IMR-90 (cell line): Measurements from ENCODE around the gene SENP7. TPM values are rescaled to one million over a fixed set of nuclear protein-coding genes. Genes with fewer than 3 reads are reported as not detected.

ENCODE experiments used
- ATAC-seq: fragments of 200-7000 bp; cut with Tn5 transposase; 2 replicates; pipeline ENCODE4 v1.9.1; 2020; ENCODE audit warnings: low read depth, mild to moderate bottlenecking, moderate library complexity
- BruUV-seq: library from RNA; stranded (reverse); fragments of 400-500 nt; replicated peaks from 2 replicates; lab custom pipeline; 2021; lab: Mats Ljungman, UMichigan
- CTCF ChIA-PET: fragments of 300-600 bp; formaldehyde crosslinking; extraction: SDS; loops from one replicate; lab custom pipeline; 2021; ENCODE audit warnings: antibody characterized with exemption; lab: Yijun Ruan, JAX
- POLR2A ChIA-PET: fragments of 300-600 bp; sonication (Branson Sonifier 250); formaldehyde crosslinking; loops from one replicate; lab custom pipeline; 2022; ENCODE audit warnings: antibody characterized with exemption; ENCODE audit not compliant: unreplicated experiment; lab: Charles Lee
- DNase-seq: peaks from one replicate; pipeline ENCODE4 v3.0.0; 2013
- H2AFZ ChIP-seq: replicated peaks from 2 replicates; pipeline ENCODE3; 2013; ENCODE audit warnings: low read length, mild to moderate bottlenecking; ENCODE audit not compliant: poor library complexity
- H2AK5ac ChIP-seq: 2 replicates; pipeline ENCODE4 v1.6.1; 2013; ENCODE audit warnings: low read depth, low read length, inconsistent platforms
- H2AK9ac ChIP-seq: replicated peaks from 2 replicates; pipeline ENCODE3; 2013; ENCODE audit warnings: mild to moderate bottlenecking, low read depth, low read length, moderate library complexity; ENCODE audit not compliant: poor library complexity
- H2BK120ac ChIP-seq: 2 replicates; pipeline ENCODE4 v1.6.1; 2013; ENCODE audit warnings: low read depth, low read length, inconsistent platforms
- H2BK15ac ChIP-seq: 3 replicates; pipeline ENCODE4 v1.6.1; 2013; ENCODE audit warnings: low read depth, low read length, inconsistent platforms
- H2BK20ac ChIP-seq: 2 replicates; pipeline ENCODE4 v1.6.1; 2013; ENCODE audit warnings: low read depth, mild to moderate bottlenecking, inconsistent platforms, low read length, moderate library complexity
- H2BK5ac ChIP-seq: 2 replicates; pipeline ENCODE4 v1.6.1; 2013; ENCODE audit warnings: mild to moderate bottlenecking, low read depth, low read length, inconsistent platforms; ENCODE audit not compliant: poor library complexity, severe bottlenecking
- H3K14ac ChIP-seq: replicated peaks from 2 replicates; pipeline ENCODE4 v1.6.1; 2013; ENCODE audit warnings: low read depth, low read length, inconsistent platforms
- H3K18ac ChIP-seq: 2 replicates; pipeline ENCODE4 v1.6.1; 2013; ENCODE audit warnings: low read depth, low read length, control low read depth
- H3K23ac ChIP-seq: 2 replicates; pipeline ENCODE4 v1.6.1; 2013; ENCODE audit warnings: low read depth, low read length, inconsistent platforms
- H3K27ac ChIP-seq: 2 replicates; pipeline ENCODE4 v1.5.1; 2013; ENCODE audit warnings: mild to moderate bottlenecking, control low read depth, low read length; ENCODE audit not compliant: insufficient read depth
- H3K27me3 ChIP-seq: 2 replicates; pipeline ENCODE4 v1.6.1; 2013; ENCODE audit warnings: low read length; ENCODE audit not compliant: control insufficient read depth, insufficient read depth
- H3K36me3 ChIP-seq: 2 replicates; pipeline ENCODE4 v1.6.1; 2013; ENCODE audit warnings: low read length, mixed read lengths; ENCODE audit not compliant: control insufficient read depth, insufficient read depth
- H3K4ac ChIP-seq: 2 replicates; pipeline ENCODE4 v1.6.1; 2013; ENCODE audit warnings: low read depth, low read length, inconsistent platforms
- H3K4me1 ChIP-seq: 2 replicates; pipeline ENCODE4 v1.6.1; 2013; ENCODE audit warnings: low read length, mixed read lengths; ENCODE audit not compliant: control insufficient read depth, insufficient read depth
- H3K4me2 ChIP-seq: 2 replicates; pipeline ENCODE4 v1.6.1; 2013; ENCODE audit warnings: low read depth, mild to moderate bottlenecking, control low read depth, low read length, moderate library complexity
- H3K4me3 ChIP-seq: 2 replicates; pipeline ENCODE4 v1.5.1; 2013; ENCODE audit warnings: low read depth, mild to moderate bottlenecking, control low read depth, low read length, moderate library complexity; ENCODE audit not compliant: insufficient read depth
- H3K56ac ChIP-seq: 2 replicates; pipeline ENCODE4 v1.6.1; 2013; ENCODE audit warnings: low read length, inconsistent platforms; ENCODE audit not compliant: insufficient read depth; ENCODE audit errors: extremely low read depth
- H3K79me1 ChIP-seq, 2 experiments: 2 replicates each; pipeline ENCODE4 v1.6.1; 2013; ENCODE audit warnings: low read length in 2 of 2, inconsistent platforms in 1 of 2, low read depth in 1 of 2
- H3K9ac ChIP-seq: 2 replicates; pipeline ENCODE4 v1.6.1; 2013; ENCODE audit warnings: low read depth, low read length, control low read depth
- H3K9me1 ChIP-seq: 2 replicates; pipeline ENCODE4 v1.6.1; 2013; ENCODE audit warnings: low read length, inconsistent platforms; ENCODE audit not compliant: insufficient read depth
- H3K9me3 ChIP-seq: 2 replicates; pipeline ENCODE4 v1.6.1; 2013; ENCODE audit warnings: low read length; ENCODE audit not compliant: control insufficient read depth, insufficient read depth
- H4K20me1 ChIP-seq: 2 replicates; pipeline ENCODE4 v1.6.1; 2013; ENCODE audit warnings: low read length, inconsistent platforms; ENCODE audit not compliant: insufficient read depth
- H4K5ac ChIP-seq: 2 replicates; pipeline ENCODE4 v1.6.1; 2013; ENCODE audit warnings: mild to moderate bottlenecking, low read depth, low read length, control low read depth
- H4K8ac ChIP-seq, 2 experiments: 2 replicates each; pipeline ENCODE4 v1.6.1; 2013; ENCODE audit warnings: low read depth in 2 of 2, low read length in 2 of 2, control low read depth in 1 of 2, inconsistent platforms in 1 of 2
- H4K91ac ChIP-seq: 2 replicates; pipeline ENCODE4 v1.6.1; 2013; ENCODE audit warnings: low read depth, low read length, inconsistent platforms; ENCODE audit not compliant: insufficient read depth
- BHLHE40 ChIP-seq: fragments of 150-350 bp; IDR thresholded peaks from 2 replicates; pipeline ENCODE4 v1.6.1; 2016; ENCODE audit warnings: mild to moderate bottlenecking, low read depth, low read length
- CEBPB ChIP-seq: IDR thresholded peaks from 2 replicates; pipeline ENCODE4 v1.6.1; 2012; ENCODE audit warnings: low read depth, low read length, improper control_type of control experiment
- CHD1 ChIP-seq: IDR thresholded peaks from 2 replicates; pipeline ENCODE4 v1.6.1; 2012; ENCODE audit warnings: low read depth, low read length, improper control_type of control experiment
- CTCF ChIP-seq: conservative IDR thresholded peaks from 2 replicates; pipeline ENCODE4 v1.5.1; 2012; ENCODE audit warnings: mild to moderate bottlenecking, low read depth, low read length, improper control_type of control experiment
- ELK1 ChIP-seq: fragments of 150-350 bp; IDR thresholded peaks from 2 replicates; pipeline ENCODE4 v1.6.1; 2016; ENCODE audit warnings: low read depth, mild to moderate bottlenecking, low read length, moderate library complexity, borderline replicate concordance
- FOS ChIP-seq: fragments of 150-350 bp; IDR thresholded peaks from 2 replicates; pipeline ENCODE4 v1.6.1; 2016; ENCODE audit warnings: low read depth, low read length
- MAFK ChIP-seq: IDR thresholded peaks from 2 replicates; pipeline ENCODE4 v1.6.1; 2012; ENCODE audit warnings: low read depth, low read length, improper control_type of control experiment
- MAZ ChIP-seq: IDR thresholded peaks from 2 replicates; pipeline ENCODE4 v1.6.1; 2012; ENCODE audit warnings: low read depth, mild to moderate bottlenecking, low read length, improper control_type of control experiment, moderate library complexity, borderline replicate concordance
- MXI1 ChIP-seq: IDR thresholded peaks from 2 replicates; pipeline ENCODE4 v1.6.1; 2012; ENCODE audit warnings: low read depth, mild to moderate bottlenecking, low read length, moderate library complexity, borderline replicate concordance
- NFE2L2 ChIP-seq: fragments of 150-350 bp; IDR thresholded peaks from 2 replicates; pipeline ENCODE4 v1.6.1; 2016; ENCODE audit warnings: low read depth, mild to moderate bottlenecking, low read length
- POLR2A ChIP-seq: IDR thresholded peaks from 2 replicates; pipeline ENCODE4 v1.6.1; 2012; ENCODE audit warnings: mild to moderate bottlenecking, low read depth, low read length
- RAD21 ChIP-seq: IDR thresholded peaks from 2 replicates; pipeline ENCODE4 v1.6.1; 2012; ENCODE audit warnings: low read length, improper control_type of control experiment
- RCOR1 ChIP-seq: IDR thresholded peaks from 2 replicates; pipeline ENCODE4 v1.6.1; 2012; ENCODE audit warnings: mild to moderate bottlenecking, low read length, improper control_type of control experiment; ENCODE audit not compliant: insufficient replicate concordance
- RFX5 ChIP-seq: IDR thresholded peaks from 2 replicates; pipeline ENCODE4 v1.8.0; 2012; ENCODE audit warnings: low read depth, mild to moderate bottlenecking, low read length, moderate library complexity
- SMC3 ChIP-seq: fragments of 150-350 bp; IDR thresholded peaks from 2 replicates; pipeline ENCODE4 v1.6.1; 2016; ENCODE audit warnings: low read depth, mild to moderate bottlenecking, antibody characterized with exemption, low read length, moderate library complexity
- USF2 ChIP-seq: fragments of 150-350 bp; IDR thresholded peaks from 2 replicates; pipeline ENCODE4 v1.6.1; 2017; ENCODE audit warnings: mild to moderate bottlenecking, antibody characterized with exemption, low read length, low read depth
- WGBS, 2 experiments: methylation state at CpG; one replicate each; pipeline versions ENCODE4 v1.1.5 to v1.1.7; 2013; ENCODE audit warnings: missing lambda C conversion rate in 2 of 2; ENCODE audit not compliant: insufficient read length in 1 of 2; ENCODE audit errors: extremely low coverage in 2 of 2; 5-methylcytosine and 5-hydroxymethylcytosine counted together
- dilution Hi-C: fragments of 300-500 bp; cut with HindIII; formaldehyde crosslinking; loops from one replicate; pipeline ENCODE4 v1.14.3; 2018; ENCODE audit warnings: low sequenced_read_pairs; ENCODE audit not compliant: unreplicated experiment
- in situ Hi-C: fragments of 300-500 bp; cut with MboI; formaldehyde crosslinking; loops from 3 replicates; pipeline ENCODE4 v1.14.3; 2019; ENCODE audit warnings: low sequenced_read_pairs, inconsistent platforms, mixed read lengths
- intact Hi-C: fragments of 100-400 bp; cut with micrococcal nuclease; formaldehyde crosslinking; loops from 2 replicates; pipeline ENCODE4 v1.10.0; 2022
- polyA plus RNA-seq, 3 experiments: library from polyadenylated mRNA; depleted of rRNA; stranded (reverse); fragments of >200 nt; gene quantifications; 2 replicates each; pipeline ENCODE4 v1.2.3, GENCODE V29; 2012; ENCODE audit warnings: low replicate concordance in 1 of 3
- total RNA-seq: library from RNA; depleted of rRNA; stranded (reverse); fragments of >200 nt; gene quantifications from 2 replicates; pipeline ENCODE4 v1.2.3, GENCODE V29; 2012

The SENP7 gene
- total and polyA plus RNA-seq, 2 of the 4 experiments (the other 2 are of a cell fraction) = 5.5 to 8.4 TPM

GRCh38 chr3:101281521-101282030 is 231.4 kb downstream of the SENP7 start:
- dilution Hi-C loops (no loop called here), in situ Hi-C loops (no loop called here)
- no peak overlapping the region for H3K4me2 ChIP-seq

More at GRCh38 chr3:101281521-101282030, 231.4 kb downstream of the SENP7 start:
- Histone ChIP-seq H3K23ac (no peak overlapping the region), H3K27me3 (no peaks in the 10 kb centered on the region), H2AFZ (no peak overlapping the region), H3K9ac (no peak overlapping the region), H3K56ac (no peak overlapping the region), H3K27ac (no peak overlapping the region), H4K5ac (no peak overlapping the region), H3K79me1 (no peaks in the 10 kb centered on the region), H3K4me1 (no peaks in the 10 kb centered on the region; the same call in 1 of the 2 replicates), H4K91ac (no peak overlapping the region), H3K9me3 (no peaks in the 10 kb centered on the region), H4K20me1 (no peaks in the 10 kb centered on the region), H3K18ac (no peak overlapping the region), H2AK5ac (no peak overlapping the region), H2BK20ac (no peak overlapping the region), H3K4me3 (no peak overlapping the region), H3K14ac (no peak overlapping the region), H4K8ac (no peak overlapping the region), H3K9me1 (no peaks in the 10 kb centered on the region), H2BK15ac (no peak overlapping the region), H3K4ac (no peak overlapping the region), H3K36me3 (no peaks in the 10 kb centered on the region), H2BK120ac (no peak overlapping the region), H2BK5ac (no peak overlapping the region), H2AK9ac (no peak overlapping the region)
- POLR2A ChIA-PET = no interaction called here
- BruUV-seq = no TSS peak
- intact Hi-C loops = no loop called here
- ATAC-seq (no peak), DNase-seq (no peak)
- CTCF ChIA-PET = no interaction called here
- WGBS, 2 experiments = no CpG with 5 or more reads among the region's 3 CpGs
- TF ChIP-seq CHD1 (no peak), RAD21 (no peak), BHLHE40 (no peak), POLR2A (no peak), NFE2L2 (no peak), FOS (no peak), ELK1 (no peak), SMC3 (no peak), RCOR1 (no peak), USF2 (no peak), CTCF (no peak), MXI1 (no peak), RFX5 (no peak), MAFK (no peak), CEBPB (no peak), MAZ (no peak)
